ENCODE results near the gene WNT10A. TPM values are rescaled to one million over a fixed set of nuclear protein-coding genes. Genes with fewer than 3 reads are reported as not detected.

Gene WNT10A
- polyA plus RNA-seq, 2 of the 4 experiments (the other 2 are of a cell fraction), result not detected

DNA sequence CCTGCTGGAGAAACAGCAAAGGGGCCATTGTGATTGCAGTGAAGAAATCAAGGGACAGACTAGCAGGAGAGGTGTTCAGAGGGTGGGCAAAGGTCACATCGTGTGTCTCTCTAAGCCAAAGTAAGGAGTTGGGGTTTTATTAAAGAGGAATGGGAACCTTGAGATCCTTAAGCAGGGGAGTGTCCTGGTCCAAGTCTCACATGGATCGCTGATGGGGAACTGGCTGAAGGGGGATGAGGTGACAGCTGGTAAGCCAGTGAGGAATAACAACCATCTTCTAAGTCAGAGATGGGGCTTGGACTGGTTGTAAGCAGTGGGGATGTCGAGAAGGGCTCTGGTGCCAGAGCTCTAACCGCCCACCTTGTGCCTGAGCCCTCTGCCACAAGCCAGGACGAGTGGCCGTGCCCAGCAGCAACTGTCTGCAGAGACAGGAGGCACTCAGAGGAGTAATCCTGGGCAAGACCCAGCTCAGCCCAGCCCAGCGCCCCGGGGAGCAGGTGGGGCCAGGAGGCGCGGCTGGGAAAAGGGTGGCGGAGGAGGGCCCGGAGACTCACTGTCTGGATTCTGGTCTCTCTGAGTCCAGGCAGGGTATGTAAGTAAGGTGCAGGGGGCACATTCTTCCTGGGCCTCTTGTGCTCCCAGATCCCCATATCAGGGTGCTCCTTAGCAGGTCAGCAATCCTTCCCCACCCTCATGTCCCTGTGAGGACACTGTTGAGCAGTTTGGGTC, 13.7 kb downstream of the WNT10A start:
- Histone ChIP-seq H3K4me1 (peaks cover 37% of the 10 kb centered on the region), H3K4me3 (no peak overlapping the region), H3K9me3 (no peaks in the 10 kb centered on the region), H3K4me2 (no peak overlapping the region), H3K27ac (no peak overlapping the region)
- FAIRE-seq, result no peak
- TF ChIP-seq, protein P1, sequence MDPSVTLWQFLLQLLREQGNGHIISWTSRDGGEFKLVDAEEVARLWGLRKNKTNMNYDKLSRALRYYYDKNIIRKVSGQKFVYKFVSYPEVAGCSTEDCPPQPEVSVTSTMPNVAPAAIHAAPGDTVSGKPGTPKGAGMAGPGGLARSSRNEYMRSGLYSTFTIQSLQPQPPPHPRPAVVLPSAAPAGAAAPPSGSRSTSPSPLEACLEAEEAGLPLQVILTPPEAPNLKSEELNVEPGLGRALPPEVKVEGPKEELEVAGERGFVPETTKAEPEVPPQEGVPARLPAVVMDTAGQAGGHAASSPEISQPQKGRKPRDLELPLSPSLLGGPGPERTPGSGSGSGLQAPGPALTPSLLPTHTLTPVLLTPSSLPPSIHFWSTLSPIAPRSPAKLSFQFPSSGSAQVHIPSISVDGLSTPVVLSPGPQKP (IDR thresholded peaks at IDR 0.05; ENCODE audit: low read depth, low read length), result no peak
- TF ChIP-seq ZC3H11A (IDR thresholded peaks at IDR 0.05), result no peak
- no peak for TF ChIP-seq NFE2L2 (conservative IDR thresholded peaks at IDR 0.05; ENCODE audit: low read length)
- no peak for TF ChIP-seq JUNB (IDR thresholded peaks at IDR 0.05)
- TF ChIP-seq CHD4 (IDR thresholded peaks at IDR 0.05; ENCODE audit: borderline replicate concordance), result no peak
- TF ChIP-seq HOXB13 (CRISPR knock-in tag; IDR thresholded peaks at IDR 0.05; ENCODE audit: low read depth), result no peak
- no peak for TF ChIP-seq JUN (IDR thresholded peaks at IDR 0.05)
- TF ChIP-seq CHD2 (IDR thresholded peaks at IDR 0.05; ENCODE audit: low read length, partially characterized antibody), result no peak
- TF ChIP-seq ZFP36 (IDR thresholded peaks at IDR 0.05; ENCODE audit: borderline replicate concordance, partially characterized antibody), result no peak
- CTCF ChIA-PET, result interaction anchor here (0.6 to 21.9 kb wide), 6 partner anchors 15 to 86 kb away, joined by 3 to 665 read pairs (median 26); partner anchors contain the start of gene WNT10A
- ATAC-seq, result no peak
- DNase-seq (ENCODE audit: low read depth in 1 of 2, low spot score in 1 of 2), result no peak
- 54% methylated on average over 9 of the region's 12 CpGs for WGBS (ENCODE audit: missing lambda C conversion rate)
- POLR2A ChIA-PET, result no interaction called here

DNA sequence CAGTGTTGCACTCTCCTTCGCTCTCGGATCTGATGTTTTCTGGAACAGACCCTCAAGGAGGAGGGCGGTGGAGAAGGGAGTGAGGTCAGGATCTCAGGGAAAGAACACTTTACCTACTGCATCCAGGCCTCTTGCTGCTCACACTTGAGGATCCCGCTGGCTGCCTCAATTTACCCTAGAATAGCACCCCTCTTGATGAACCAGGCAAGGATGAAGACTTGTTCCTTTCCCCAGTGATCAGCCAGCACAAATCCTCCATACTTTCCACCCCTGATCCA, 14.2 kb downstream of the WNT10A start:
- peaks cover 37% of the 10 kb centered on the region for H3K4me1 ChIP-seq
- ChIA-PET POLR2A (no interaction called here), CTCF (interaction anchor here (0.6 to 21.9 kb wide), 5 partner anchors 15 to 72 kb away, joined by 3 to 665 read pairs (median 47); partner anchors contain the start of gene WNT10A)
- no peak overlapping the region for H3K27ac ChIP-seq
- ATAC-seq (no peak), FAIRE-seq (no peak), DNase-seq (ENCODE audit: low read depth in 1 of 2, low spot score in 1 of 2) (no peak)
- H3K9me3 ChIP-seq, result no peaks in the 10 kb centered on the region
- H3K4me3 ChIP-seq, result no peak overlapping the region
- H3K4me2 ChIP-seq, result no peak overlapping the region
- TF ChIP-seq RAD21 (conservative IDR thresholded peaks at IDR 0.05 in 1 of 2, IDR thresholded peaks at IDR 0.05 in 1 of 2) (no peak), RARB (CRISPR knock-in tag; IDR thresholded peaks at IDR 0.05) (no peak), HOXB13 (CRISPR knock-in tag; IDR thresholded peaks at IDR 0.05; ENCODE audit: low read depth) (no peak), ZNF302 (CRISPR knock-in tag; IDR thresholded peaks at IDR 0.05) (no peak), CBX2 (IDR thresholded peaks at IDR 0.05; ENCODE audit: borderline replicate concordance, low read depth) (no peak), POLR2AphosphoS2 (conservative IDR thresholded peaks at IDR 0.05; ENCODE audit: low read length) (no peak), FOXS1 (CRISPR knock-in tag; IDR thresholded peaks at IDR 0.05) (no peak), KDM1A (IDR thresholded peaks at IDR 0.05; ENCODE audit: low read depth) (no peak), EP300 (IDR thresholded peaks at IDR 0.05) (no peak), CHD2 (IDR thresholded peaks at IDR 0.05; ENCODE audit: low read length, partially characterized antibody) (no peak), POLR2A (IDR thresholded peaks at IDR 0.05; ENCODE audit: low read length) (no peak)
- TF ChIP-seq, protein P2, sequence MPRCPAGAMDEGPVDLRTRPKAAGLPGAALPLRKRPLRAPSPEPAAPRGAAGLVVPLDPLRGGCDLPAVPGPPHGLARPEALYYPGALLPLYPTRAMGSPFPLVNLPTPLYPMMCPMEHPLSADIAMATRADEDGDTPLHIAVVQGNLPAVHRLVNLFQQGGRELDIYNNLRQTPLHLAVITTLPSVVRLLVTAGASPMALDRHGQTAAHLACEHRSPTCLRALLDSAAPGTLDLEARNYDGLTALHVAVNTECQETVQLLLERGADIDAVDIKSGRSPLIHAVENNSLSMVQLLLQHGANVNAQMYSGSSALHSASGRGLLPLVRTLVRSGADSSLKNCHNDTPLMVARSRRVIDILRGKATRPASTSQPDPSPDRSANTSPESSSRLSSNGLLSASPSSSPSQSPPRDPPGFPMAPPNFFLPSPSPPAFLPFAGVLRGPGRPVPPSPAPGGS (IDR thresholded peaks at IDR 0.05), result no peak
- 87% methylated on average over 4 of the region's 4 CpGs for WGBS (ENCODE audit: missing lambda C conversion rate)

DNA sequence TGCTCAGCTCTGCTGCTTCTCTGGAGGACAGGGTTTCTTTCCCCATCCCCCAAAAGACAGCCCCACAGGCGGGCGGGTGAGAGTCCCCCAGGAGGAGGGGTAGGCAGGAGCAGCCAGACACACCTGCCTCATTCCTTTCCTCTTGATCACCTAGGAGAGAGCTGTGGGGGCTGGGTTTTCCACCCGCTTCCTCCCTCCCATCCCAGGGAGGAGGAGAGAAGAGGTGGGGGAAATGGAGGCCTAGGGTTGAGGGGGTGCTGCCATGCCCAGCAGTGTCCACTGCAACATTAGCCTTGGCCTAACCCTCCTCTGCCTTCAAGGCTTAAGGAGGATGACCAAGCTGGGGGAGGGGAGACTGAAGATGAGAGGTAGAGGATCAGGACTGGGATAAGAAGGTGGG, 14.7 kb downstream of the WNT10A start:
- DNase-seq (ENCODE audit: low read depth in 1 of 2, low spot score in 1 of 2), result no peak
- WGBS (ENCODE audit: missing lambda C conversion rate), result 60% methylated on average over 3 of the region's 3 CpGs
- Histone ChIP-seq H3K4me2 (no peak overlapping the region), H3K27ac (no peak overlapping the region), H3K4me1 (peaks cover 37% of the 10 kb centered on the region), H3K4me3 (no peak overlapping the region), H3K9me3 (no peaks in the 10 kb centered on the region)
- no peak for FAIRE-seq
- no peak for TF ChIP-seq MAFK (IDR thresholded peaks at IDR 0.05; ENCODE audit: partially characterized antibody)
- no peak for TF ChIP-seq ESRRA (IDR thresholded peaks at IDR 0.05; ENCODE audit: borderline replicate concordance, low read length)
- no peak for TF ChIP-seq NR3C1 (IDR thresholded peaks at IDR 0.05)
- ATAC-seq, result no peak
- ChIA-PET POLR2A (no interaction called here), CTCF (interaction anchor here (1.0 to 21.9 kb wide), 7 partner anchors 15 to 100 kb away, joined by 3 to 665 read pairs (median 7); partner anchors contain the start of gene WNT10A)
